ENCODE results near the gene APOL3.
"Not testable (repeated sequence)": the region's sequence is repeated elsewhere in the genome, so short reads cannot be mapped to it uniquely, and the experiment has no call there.

The APOL3 gene, protein sequence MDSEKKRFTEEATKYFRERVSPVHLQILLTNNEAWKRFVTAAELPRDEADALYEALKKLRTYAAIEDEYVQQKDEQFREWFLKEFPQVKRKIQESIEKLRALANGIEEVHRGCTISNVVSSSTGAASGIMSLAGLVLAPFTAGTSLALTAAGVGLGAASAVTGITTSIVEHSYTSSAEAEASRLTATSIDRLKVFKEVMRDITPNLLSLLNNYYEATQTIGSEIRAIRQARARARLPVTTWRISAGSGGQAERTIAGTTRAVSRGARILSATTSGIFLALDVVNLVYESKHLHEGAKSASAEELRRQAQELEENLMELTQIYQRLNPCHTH

DNA sequence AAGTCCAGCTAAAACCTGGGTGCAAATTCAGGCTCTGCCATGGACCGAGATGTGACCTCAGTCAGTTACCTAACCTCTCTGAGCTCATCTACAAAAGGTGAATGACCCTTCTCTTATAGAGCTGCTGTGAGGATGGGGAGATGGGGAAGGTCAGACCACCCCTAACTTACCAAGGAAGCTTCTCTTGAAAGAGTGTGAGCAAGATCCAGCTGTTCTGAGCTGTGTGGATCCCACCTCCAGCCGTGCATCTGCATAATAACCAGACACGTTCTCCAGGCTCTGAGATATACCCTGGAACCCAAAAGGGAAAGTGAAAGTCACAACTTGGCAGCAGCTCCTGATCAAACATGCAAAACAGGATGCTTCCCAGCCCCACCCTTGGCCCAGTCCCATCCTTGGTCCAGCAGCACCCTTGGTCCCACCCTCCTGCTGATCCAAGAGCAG is at the start of gene APOL3:
TSS of gene APOL3 (minus strand) at position 257 of the 444 bp plus-strand sequence. CDS start 11,700 bp downstream, outside the sequence.
- TF ChIP-seq, protein P1, sequence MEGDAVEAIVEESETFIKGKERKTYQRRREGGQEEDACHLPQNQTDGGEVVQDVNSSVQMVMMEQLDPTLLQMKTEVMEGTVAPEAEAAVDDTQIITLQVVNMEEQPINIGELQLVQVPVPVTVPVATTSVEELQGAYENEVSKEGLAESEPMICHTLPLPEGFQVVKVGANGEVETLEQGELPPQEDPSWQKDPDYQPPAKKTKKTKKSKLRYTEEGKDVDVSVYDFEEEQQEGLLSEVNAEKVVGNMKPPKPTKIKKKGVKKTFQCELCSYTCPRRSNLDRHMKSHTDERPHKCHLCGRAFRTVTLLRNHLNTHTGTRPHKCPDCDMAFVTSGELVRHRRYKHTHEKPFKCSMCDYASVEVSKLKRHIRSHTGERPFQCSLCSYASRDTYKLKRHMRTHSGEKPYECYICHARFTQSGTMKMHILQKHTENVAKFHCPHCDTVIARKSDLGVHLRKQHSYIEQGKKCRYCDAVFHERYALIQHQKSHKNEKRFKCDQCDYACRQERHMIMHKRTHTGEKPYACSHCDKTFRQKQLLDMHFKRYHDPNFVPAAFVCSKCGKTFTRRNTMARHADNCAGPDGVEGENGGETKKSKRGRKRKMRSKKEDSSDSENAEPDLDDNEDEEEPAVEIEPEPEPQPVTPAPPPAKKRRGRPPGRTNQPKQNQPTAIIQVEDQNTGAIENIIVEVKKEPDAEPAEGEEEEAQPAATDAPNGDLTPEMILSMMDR (IDR thresholded peaks at IDR 0.05; ENCODE audit: low read depth, low read length, missing control alignments): no peak
- DNase-seq (ENCODE audit: extremely low read depth, low read depth): no peak
- no peak within 1 kb of the TSS for H3K4me3 ChIP-seq (replicated peaks; ENCODE audit: low read depth, low read length)

DNA sequence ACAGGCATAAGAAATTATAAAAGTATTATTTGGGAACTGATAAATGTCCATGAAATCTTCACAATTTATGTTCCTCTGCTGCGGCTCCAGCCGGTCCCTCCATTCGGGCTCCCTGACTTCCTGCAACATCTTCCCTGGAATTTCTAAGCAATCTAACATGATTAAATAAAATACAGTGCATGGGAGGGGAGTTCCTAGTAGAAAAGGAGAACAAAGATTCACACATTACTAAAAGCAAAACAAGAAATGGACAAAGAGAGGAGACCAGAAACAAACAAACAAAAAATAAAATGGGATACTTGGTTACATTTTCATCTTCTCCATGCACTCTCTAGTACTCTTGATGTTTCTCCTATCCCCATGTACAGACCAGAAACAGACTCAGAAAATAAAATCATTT is 49.7 kb upstream of the APOL3 start:
- no peak overlapping the region for H3K4me3 ChIP-seq (replicated peaks; ENCODE audit: low read depth, low read length)
- DNase-seq (ENCODE audit: extremely low read depth, low read depth): no peak
- TF ChIP-seq, protein P1 (IDR thresholded peaks at IDR 0.05; ENCODE audit: low read depth, low read length, missing control alignments): no peak

DNA sequence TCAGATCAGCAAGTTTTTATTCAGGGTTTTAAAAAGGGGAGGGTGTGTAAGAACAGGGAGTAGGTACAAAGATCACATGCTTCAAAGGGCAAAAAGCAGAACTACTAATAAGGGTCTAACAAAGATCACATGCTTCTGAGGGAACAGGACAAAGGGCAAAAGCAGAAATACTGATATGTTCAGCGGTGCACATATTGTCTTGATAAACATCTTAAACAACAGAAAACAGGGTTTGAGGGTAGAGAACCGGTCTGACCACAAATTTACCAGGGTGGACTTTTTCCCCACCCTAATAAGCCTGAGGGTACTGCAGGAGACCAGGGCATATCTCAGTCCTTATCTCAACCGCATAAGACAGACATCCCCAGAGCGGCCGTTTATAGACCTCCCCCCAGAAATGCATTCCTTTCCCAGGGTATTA is 48.9 kb upstream of the APOL3 start:
- not testable (repeated sequence) for H3K4me3 ChIP-seq (replicated peaks; ENCODE audit: low read depth, low read length); DNase-seq (ENCODE audit: extremely low read depth, low read depth)

DNA sequence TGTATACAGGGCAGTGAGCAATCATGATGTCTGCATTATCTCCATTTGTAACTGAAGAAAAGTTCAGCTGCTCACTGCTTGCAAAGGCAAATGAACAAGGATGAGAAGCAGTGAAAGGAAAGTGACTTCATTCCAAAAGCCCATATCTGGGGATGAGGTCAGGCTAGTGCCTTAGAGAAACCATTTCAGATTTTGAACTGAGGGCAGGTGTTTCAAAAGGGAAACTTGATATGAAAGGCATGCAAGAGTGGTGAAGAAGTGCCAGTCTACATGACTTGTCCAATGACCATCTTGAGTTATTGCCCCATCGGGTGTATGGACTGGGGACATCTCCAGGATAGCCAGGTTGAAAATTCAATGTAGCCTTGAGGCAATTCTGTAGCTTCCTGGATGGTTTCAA is 48.4 kb upstream of the APOL3 start:
- no peak for DNase-seq (ENCODE audit: extremely low read depth, low read depth)
- no peak overlapping the region for H3K4me3 ChIP-seq (replicated peaks; ENCODE audit: low read depth, low read length)
- TF ChIP-seq, protein P1 (IDR thresholded peaks at IDR 0.05; ENCODE audit: low read depth, low read length, missing control alignments): no peak

DNA sequence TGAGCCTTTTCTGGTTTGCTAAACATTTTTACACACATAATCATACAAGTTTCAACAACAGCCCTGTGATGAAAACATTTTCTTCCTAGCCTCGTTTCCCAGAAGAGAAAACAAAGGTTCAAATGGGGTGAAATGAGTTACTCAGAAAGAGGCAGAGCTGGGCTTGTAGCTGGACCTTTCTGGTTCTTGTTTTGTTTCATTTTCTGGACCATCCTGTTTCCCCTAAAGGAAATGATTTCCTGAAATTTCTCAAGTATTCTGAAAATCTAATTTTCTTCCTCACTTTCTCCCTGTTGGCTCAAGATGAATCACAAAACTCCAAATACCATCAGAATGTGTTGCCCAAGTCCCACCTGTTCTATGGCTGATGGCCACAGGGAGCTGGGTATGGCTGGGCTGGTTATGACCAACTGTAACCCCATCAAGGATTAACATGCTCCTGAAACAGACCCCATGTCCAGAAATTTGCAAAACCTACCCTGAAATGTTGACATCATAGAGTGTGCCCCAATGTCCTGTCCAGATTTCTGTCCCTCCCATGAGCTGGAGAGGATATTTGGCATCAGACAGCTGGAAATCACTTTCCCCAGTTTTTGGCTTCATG is 47.7 kb upstream of the APOL3 start:
- no peak for DNase-seq (ENCODE audit: extremely low read depth, low read depth)
- H3K4me3 ChIP-seq (replicated peaks; ENCODE audit: low read depth, low read length): no peak overlapping the region
- TF ChIP-seq, protein P1 (IDR thresholded peaks at IDR 0.05; ENCODE audit: low read depth, low read length, missing control alignments): no peak

DNA sequence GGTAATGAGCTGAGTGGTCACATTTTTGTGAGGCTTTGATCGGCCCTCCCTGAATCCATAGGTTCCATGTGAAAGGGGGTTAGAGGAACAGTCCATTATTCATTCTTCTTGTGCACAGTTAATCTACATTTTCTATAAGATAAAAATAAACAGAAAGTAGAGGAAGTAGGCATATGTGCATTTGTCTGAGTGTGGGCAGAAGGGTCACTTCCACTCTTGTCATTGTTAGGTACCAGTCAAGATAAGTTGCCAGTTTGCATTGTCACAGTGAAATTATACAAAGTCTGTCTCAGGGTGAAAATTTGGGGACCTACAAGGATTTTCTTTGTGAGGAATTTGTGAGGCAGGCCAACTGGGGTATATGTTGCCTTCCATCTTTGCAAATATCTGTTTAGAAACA is 45.7 kb upstream of the APOL3 start:
- DNase-seq (ENCODE audit: extremely low read depth, low read depth): no peak
- H3K4me3 ChIP-seq (replicated peaks; ENCODE audit: low read depth, low read length): no peak overlapping the region
- TF ChIP-seq, protein P1 (IDR thresholded peaks at IDR 0.05; ENCODE audit: low read depth, low read length, missing control alignments): no peak

DNA sequence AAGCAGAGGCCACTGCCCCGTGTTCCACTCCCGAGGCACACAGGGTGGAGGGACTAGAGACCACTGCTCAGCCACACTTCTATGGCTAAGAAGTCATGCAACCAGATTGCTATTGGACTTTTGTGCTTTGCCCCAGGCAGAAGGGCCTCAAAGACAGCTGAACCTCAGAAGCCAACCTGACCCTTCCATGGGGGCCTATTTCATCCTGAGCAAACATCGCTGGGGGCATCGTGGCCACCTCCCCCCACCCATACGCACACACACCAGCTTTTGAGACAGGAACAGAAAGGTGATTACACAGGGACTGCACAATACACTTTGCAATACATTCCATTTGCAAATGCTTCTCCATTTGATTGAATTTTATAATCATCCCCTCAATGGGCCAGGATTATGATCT is 45.0 kb upstream of the APOL3 start:
- not testable (repeated sequence) for DNase-seq (ENCODE audit: extremely low read depth, low read depth); H3K4me3 ChIP-seq (replicated peaks; ENCODE audit: low read depth, low read length)
